Fibroblast of villous mesenchyme (primary cell): ENCODE measurements around the gene ITGA4. TPM values are rescaled to one million over a fixed set of nuclear protein-coding genes. Genes with fewer than 3 reads are reported as not detected.
"Not testable (repeated sequence)": the region's sequence is repeated elsewhere in the genome, so short reads cannot be mapped to it uniquely, and the experiment has no call there.

Experiments used
- DNase-seq: peaks from one replicate; pipeline ENCODE4 v3.0.0-alpha.2; 2010; ENCODE audit warnings: low read depth
- H3K4me3 ChIP-seq: 2 replicates; pipeline ENCODE4 v1.5.1; 2011; ENCODE audit warnings: low read depth, mild to moderate bottlenecking, low read length
- total RNA-seq: library from RNA; depleted of rRNA; stranded (reverse); fragments of >200 nt; gene quantifications from 2 replicates; pipeline ENCODE4 v1.2.3, GENCODE V29; 2012
- TF ChIP-seq, protein P1 (sequence below): IDR thresholded peaks from 2 replicates; pipeline ENCODE4 v1.5.1; 2012; ENCODE audit warnings: low read depth, mild to moderate bottlenecking, low read length; ENCODE audit not compliant: insufficient read depth

ITGA4 gene
- total RNA-seq, 1 donor, result 132 TPM

DNA sequence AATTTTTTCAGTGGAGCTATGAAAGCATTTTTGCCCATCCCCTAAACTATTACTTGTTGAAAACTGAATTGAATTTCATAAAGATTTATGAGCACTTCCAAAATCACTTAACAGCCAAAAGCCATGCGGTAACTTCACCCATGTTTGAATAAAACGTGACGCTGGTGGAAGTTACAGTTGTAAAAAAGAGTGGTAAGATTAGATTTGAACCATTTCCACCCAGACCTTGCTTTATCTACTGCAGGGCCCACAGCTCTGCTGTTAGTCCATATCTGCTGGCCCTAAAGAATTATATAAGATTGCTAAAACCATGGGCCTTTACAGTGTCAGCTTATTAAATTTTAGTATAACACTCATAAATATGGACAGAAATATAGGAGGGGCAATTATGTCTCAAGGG, 15.5 kb upstream of the ITGA4 start:
- TF ChIP-seq, protein P1, sequence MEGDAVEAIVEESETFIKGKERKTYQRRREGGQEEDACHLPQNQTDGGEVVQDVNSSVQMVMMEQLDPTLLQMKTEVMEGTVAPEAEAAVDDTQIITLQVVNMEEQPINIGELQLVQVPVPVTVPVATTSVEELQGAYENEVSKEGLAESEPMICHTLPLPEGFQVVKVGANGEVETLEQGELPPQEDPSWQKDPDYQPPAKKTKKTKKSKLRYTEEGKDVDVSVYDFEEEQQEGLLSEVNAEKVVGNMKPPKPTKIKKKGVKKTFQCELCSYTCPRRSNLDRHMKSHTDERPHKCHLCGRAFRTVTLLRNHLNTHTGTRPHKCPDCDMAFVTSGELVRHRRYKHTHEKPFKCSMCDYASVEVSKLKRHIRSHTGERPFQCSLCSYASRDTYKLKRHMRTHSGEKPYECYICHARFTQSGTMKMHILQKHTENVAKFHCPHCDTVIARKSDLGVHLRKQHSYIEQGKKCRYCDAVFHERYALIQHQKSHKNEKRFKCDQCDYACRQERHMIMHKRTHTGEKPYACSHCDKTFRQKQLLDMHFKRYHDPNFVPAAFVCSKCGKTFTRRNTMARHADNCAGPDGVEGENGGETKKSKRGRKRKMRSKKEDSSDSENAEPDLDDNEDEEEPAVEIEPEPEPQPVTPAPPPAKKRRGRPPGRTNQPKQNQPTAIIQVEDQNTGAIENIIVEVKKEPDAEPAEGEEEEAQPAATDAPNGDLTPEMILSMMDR, result no peak
- DNase-seq, result no peak

DNA sequence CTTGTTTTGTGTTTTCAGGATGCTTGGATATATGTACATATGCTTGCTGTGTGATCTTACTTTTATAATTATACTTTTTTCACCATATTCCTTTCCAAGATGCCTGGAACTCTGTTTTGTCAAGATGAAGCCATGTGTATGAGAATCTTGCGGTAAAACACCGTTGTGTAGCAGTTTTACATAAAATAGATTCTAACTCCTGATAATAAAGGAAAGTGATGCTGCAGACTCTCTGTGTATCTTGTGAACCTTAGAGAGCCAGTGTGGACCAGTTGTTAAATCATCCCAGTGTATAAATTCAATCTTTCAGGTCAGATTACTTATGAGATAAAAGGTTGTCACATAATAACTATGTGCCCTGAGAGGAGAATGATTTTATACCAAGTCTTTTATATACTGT, 12.5 kb upstream of the ITGA4 start:
- no peak for DNase-seq
- H3K4me3 ChIP-seq, result no peak overlapping the region
- TF ChIP-seq, protein P1, result no peak

More for the DNA sequence above, 15.5 kb upstream of the ITGA4 start:
- no peak overlapping the region for H3K4me3 ChIP-seq

DNA sequence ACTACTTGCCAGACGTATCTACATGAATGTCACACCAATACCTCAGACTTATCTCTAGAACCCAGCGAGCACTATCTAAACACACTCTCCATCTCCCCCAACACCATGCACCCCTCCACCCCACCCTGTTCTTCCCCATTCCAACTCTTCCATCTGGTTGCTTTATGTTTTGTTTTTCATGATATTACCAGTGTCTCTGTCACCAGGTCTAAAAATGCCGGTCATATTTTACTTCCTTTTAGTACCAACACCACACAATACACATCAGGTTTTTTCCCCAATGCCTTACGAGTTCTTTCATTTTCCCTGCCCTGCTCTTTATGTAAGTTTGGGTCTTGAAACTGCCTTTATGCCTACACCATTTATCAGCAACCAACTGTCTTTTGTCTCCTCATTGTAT, 10.2 kb upstream of the ITGA4 start:
- no peak for DNase-seq
- TF ChIP-seq, protein P1, result no peak
- no peak overlapping the region for H3K4me3 ChIP-seq

DNA sequence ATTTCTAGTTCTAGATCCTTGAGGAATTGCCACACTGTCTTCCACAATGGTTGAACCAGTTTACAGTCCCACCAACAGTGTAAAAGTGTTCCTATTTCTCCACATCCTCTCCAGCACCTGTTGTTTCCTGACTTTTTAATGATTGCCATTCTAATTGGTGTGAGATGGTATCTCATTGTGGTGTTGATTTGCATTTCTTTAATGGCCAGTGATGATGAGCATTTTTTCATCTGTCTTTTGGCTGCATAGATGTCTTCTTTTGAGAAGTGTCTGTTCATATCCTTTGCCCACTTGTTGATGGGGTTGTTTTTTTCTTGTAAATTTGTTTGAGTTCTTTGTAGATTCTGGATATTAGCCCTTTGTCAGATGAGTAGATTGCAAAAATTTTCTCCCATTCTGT, 7.9 kb upstream of the ITGA4 start:
- not testable (repeated sequence) for DNase-seq, H3K4me3 ChIP-seq

DNA sequence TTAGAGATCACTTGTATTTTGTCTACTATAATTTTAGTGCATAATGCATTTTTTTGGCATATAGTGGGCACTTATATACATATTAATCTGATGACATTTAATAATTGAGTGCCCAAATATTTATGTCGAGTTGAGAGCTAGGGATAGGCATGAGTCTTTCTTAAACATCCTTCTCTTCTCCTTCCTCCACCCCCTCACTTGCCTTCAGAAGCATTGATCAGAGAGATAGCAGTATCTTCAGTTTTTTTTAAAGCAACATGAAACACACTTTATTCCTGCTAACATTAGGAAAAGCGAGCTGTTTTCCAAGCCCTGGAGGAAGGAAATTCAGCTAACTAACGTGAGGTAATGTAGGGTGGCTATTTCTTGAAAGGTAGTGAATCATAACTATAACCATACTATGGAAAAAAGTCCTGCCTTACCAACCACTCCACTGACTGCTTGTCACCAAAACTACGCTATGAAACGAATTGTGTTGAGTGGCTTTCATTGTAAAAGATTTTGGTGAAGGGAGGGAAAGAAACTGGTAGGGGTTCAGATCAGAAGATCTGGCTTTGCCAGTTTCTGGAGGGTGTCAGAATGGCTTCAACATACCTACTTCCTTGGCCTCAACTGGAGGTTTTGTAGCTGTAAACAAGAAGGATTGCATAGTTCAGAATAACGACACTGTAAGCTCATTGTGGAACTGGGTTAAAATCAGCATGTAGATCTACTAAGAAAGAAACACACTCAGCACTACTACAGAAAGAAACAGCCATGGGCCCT, 2.3 kb upstream of the ITGA4 start:
- TF ChIP-seq, protein P1, result no peak
- no peak overlapping the region for H3K4me3 ChIP-seq
- no peak for DNase-seq

DNA sequence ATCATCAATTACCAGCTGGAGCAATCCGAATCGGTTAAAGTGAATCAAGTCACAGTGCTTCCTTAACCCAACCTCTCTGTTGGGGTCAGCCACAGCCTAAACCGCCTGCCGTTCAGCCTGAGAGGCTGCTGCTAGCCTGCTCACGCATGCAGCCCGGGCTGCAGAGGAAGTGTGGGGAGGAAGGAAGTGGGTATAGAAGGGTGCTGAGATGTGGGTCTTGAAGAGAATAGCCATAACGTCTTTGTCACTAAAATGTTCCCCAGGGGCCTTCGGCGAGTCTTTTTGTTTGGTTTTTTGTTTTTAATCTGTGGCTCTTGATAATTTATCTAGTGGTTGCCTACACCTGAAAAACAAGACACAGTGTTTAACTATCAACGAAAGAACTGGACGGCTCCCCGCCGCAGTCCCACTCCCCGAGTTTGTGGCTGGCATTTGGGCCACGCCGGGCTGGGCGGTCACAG, 496 bp upstream of the ITGA4 start:
- peak; percentile 29 for DNase-seq
- TF ChIP-seq, protein P1, result no peak
- peak overlapping the region; percentile 68 for H3K4me3 ChIP-seq

DNA sequence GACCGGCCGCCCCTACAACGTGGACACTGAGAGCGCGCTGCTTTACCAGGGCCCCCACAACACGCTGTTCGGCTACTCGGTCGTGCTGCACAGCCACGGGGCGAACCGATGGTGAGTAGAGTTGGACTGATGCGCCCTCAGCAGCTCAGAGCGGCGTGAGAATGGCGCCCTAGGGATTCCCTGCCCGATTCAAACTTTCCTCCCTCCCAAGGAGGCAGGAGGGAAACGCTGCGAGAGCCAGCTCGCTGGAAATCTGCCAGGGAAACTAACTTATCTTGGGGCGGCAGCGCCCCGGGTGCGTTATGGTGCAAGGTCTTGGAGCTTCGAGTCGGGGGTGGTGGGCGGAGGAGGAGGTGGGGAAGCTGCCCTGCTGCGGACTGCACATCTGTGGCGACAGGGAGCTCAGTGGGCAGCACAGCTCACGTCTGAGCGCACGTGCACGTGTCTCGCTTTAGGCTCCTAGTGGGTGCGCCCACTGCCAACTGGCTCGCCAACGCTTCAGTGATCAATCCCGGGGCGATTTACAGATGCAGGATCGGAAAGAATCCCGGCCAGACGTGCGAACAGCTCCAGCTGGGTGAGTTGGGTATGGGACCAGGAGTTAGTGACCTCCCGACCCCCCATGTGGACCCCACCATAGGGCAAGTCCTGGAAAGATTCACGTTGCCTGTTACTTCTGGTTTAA, 697 bp downstream of the ITGA4 start:
- H3K4me3 ChIP-seq, result peak overlapping the region; percentile 68
- peak; percentile 50 for DNase-seq
- TF ChIP-seq, protein P1, result no peak
